ENCODE results near the gene LRRC43.
"Not testable (repeated sequence)": the region's sequence is repeated elsewhere in the genome, so short reads cannot be mapped to it uniquely, and the experiment has no call there.

Gene LRRC43

DNA sequence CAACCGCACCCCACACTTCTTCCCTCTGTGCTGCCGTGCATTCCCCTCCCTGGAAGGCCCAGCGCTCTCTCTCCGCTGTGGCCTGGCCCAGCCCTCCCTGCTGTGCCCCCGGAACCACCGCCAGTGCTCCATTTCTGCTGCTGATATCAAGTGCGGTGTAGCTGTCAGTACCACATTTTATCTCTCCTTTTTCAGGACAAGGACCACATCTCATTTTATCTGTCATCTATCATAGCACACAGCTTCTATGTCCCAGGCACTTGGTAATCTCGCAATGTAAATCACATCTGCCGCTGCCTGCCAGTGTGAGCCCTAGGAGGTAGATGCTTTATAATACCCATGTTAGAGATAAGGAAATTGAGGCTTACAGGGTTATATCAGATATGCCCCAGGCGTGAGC lies 27.2 kb upstream of the LRRC43 start:
- DNase-seq (ENCODE audit: low spot score), result no peak

- no peak for DNase-seq (ENCODE audit: low spot score)
These were observed 24.1 kb upstream of the LRRC43 start for GRCh38 chr12:122158700-122159285.

DNA sequence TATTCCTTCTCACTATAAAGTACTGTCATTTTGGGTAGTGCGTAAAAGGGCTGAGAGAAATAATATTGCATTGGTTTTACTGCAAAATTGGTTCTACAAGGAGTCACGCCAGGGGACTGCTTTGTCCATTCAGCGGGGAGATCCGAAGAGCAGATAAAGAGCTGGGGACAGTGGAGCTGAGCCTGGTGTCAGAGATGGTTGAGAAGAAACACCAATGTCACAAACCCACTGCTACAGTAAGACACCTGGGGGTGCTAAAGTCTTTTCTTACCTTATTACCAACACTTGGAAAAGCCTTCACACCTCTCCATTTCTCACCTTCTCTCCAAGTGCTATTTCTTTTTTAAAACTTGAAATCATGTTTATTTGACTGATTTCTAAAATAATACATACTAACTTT lies 23.0 kb upstream of the LRRC43 start:
- DNase-seq (ENCODE audit: low spot score), result no peak

GRCh38 chr12:122160761-122161160 lies 22.2 kb upstream of the LRRC43 start:
- no peak for DNase-seq (ENCODE audit: low spot score)

- DNase-seq (ENCODE audit: low spot score), result no peak
These were observed 21.2 kb upstream of the LRRC43 start for GRCh38 chr12:122161682-122162081.

DNA sequence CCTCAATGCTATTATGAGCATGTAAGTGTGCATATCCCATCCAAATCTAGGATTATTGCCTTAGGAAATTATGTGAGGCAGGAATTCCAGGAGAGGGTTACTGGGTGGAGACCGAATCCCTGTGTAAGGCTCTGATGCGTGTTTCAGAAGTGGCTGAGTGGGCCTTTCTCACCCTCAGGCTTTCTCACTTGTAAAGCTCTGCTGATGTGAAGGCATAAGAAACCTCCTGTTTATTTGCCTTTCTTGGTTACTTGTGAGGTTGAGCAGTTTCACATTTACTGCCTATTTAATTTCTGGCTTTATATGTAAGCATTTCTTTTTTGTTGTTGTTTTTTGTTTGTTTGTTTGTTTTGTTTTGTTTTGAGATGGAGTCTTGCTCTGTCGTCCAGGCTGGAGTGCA lies 19.9 kb upstream of the LRRC43 start:
- DNase-seq (ENCODE audit: low spot score), result no peak

DNA sequence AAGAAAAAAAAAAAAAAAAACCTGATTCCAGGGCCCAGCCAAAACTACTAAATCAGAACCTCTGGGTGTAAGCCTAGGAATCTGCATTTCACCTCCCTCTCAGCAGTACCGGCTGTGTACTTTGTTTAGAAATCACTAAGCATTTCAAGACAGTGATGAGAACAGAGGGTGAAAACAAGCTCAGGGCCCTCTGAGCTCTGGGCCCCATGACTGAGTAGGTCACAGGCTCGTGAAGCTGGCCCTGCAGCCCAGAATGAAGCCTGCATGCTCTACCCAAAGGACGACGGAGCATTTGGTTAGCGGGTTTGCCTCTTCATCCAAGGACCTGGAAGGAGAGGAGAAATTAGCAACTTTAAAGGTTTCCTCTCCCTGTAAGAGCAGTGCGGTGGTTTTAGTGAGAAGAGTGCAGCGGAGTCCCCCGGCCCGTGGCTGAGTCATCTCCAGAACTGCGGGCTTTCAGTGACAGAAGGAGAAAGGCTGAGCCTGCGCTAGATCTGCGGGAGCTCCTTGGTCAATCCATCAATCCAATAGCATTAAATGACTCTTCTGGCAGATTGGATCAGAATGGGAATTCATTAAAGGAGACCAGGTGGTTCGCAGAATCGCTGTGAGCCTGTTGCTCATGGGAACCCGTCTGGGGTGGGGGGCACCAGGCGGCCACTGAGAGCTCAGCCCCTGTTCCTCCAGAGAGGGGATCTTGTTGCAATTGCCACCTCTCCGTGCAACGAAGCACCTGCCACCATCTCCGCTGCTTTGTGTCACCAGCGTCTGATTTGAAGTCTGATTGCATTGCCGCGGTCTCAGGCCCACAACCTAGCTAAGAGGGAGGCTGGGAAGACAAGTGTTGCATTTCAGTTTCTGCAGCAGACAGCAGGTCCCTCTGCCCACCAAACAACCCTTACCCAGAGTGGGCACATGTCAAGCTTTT lies 16.2 kb upstream of the LRRC43 start:
- no peak for DNase-seq (ENCODE audit: low spot score)

DNA sequence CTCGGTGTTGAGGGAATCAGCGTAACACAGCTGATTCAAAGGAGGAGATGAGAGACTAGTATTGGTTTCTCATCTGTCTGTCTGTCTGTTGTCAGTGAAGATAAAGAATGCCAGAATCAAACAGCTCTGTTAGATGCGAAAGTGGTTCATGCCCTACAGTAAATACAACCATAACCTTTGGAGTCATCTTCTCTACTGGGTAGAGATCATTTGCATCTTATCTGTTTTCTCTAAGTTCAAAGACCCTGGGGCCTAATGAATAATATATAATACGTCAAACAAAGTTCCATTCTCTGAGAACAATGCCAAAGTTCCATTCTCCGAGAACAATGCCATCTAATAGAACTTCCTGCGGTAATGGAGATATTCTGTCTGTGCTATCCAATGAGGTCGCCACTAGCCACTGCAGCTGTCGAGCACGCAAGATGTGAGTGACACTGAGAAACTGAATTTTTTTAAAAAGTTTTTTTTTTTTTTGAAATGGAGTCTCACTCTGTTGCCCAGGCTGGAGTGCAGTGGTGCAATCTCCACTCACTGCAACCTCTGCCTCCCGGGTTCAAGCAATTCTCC lies 15.5 kb upstream of the LRRC43 start:
- no peak for DNase-seq (ENCODE audit: low spot score)

DNA sequence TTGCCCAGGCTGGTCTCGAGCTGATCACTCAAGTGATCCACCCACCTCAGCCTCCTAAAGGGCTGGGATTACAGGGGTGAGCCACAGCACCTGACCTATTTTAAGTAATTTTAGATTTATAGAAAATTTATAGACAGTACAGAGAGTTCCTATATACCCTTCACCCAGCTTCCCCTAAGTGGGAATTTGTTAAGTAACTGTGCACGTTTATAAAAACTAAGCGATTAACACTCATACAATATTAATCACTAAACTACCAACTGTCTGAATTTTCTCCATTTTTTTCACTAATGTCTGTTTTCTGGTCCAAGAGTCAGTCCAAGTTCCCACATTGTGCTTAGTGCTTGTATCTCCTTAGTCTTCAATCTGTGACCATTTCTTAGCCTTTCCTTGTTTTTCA lies 14.4 kb upstream of the LRRC43 start:
- no peak for DNase-seq (ENCODE audit: low spot score)

DNA sequence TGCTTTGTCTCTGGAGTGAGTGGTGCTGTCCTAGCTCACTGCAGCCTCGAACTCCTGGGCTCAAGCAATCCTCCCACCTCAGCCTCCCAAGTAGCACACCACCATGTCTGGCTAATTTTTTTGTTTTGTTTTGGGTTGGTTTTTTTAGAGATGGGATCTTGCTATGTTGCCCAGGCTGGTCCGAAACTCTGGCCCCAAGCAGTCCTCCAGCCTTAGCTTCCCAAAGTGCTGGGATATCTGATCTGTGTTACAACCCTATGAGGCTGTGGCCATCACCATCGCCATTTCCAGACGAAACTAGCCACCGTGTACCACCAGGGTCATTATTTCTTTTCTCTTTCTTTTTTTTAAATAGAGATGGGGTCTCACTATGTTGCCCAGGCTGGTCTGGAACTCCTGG lies 11.5 kb upstream of the LRRC43 start:
- DNase-seq (ENCODE audit: low spot score), result no peak

DNA sequence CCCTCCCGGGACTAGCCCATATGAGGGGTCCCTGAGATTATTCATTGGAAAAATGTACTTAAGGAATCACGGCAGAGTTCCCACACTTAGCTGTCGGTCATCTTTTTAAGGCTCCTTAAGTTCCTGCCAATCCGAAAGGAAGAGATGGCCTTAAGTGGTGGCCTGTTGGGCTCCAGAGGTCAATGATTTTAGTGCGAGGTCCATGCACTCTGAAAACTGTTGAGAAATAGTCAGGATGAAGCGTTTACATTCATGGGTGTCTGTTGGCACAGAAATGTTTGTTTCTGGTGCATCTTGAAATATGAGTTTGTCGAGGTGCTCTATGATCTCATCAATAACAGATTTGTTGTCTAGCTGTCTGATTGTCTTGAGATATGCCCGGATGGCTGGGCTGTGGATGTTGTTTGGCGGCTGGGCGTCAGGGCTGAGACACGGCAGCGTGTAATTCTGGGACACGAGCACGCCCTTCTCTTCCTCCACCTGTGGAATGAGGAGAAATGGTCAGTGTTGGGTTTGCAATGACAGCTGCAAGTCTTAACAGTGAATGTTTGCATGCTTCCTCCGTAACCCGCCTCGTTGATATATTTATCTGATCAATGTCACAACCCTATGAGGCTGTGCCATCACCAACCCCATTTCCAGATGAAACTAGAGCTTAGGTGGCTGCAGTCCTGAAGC lies 10.5 kb upstream of the LRRC43 start:
- DNase-seq (ENCODE audit: low spot score), result no peak

- DNase-seq (ENCODE audit: low spot score), result no peak
These were observed 8.6 kb upstream of the LRRC43 start, which contains the start of gene IL31 for GRCh38 chr12:122174155-122174845. Gene IL31 (minus strand): TSS chr12:122174221. CDS start chr12:122174172, 49 bp downstream.

DNA sequence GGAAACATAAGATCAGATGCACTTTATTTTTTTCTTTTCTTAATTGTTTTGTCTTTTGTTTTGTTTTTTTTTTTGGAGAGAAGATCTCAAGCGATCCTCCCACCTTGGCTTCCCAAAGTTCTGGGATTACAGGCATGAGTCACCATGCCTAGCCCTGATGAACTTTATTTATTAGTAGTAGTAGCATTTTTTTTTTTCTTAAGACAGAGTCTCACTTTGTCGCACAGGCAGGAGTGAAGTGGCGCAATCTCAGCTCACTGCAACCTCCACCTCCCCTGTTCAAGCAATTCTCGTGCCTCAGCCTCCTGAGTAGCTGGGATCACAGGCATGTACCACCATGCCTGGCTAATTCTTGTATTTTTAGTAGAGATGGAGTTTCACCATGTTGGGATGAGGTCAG lies 6.5 kb upstream of the LRRC43 start:
- DNase-seq (ENCODE audit: low spot score), result not testable (repeated sequence)

DNA sequence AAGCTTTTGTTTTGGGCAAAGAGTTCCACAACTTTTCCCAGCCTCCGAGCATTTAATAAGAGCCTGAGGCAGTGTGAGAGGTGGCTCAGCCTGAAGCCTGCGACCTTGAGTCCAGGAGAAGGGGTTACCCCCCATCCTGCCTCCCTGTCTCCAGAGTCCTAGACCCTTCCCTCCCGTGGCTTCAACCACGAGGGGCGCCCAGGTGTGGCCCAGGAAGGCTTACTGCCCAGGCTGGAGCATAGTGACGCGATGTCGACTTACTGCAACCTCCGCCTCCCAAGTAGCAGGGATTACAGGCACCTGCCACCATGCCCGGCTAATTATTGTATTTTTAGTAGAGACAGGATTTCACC lies 641 bp downstream of the LRRC43 start:
- DNase-seq (ENCODE audit: low spot score), result no peak

DNA sequence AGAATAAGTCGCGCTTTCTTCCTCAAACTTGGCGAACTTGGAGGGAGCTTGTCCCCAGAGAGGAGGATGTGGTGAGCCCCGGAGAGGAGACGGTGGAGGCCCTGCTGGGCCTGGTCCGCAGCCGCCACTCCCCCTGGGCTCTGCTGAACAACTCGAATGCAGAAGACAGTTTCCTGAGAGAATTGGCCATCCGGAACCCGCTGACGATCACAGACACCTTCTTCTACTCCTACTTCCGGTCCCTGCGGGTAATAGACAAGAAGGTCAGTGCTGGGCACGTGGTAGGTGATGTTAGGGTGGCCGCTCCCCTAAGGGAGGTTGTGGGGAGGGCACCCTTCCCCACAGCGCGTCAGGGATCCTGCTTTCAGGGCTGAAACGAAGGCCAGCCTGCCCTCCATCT lies 1.6 kb downstream of the LRRC43 start:
- DNase-seq (ENCODE audit: low spot score), result no peak

DNA sequence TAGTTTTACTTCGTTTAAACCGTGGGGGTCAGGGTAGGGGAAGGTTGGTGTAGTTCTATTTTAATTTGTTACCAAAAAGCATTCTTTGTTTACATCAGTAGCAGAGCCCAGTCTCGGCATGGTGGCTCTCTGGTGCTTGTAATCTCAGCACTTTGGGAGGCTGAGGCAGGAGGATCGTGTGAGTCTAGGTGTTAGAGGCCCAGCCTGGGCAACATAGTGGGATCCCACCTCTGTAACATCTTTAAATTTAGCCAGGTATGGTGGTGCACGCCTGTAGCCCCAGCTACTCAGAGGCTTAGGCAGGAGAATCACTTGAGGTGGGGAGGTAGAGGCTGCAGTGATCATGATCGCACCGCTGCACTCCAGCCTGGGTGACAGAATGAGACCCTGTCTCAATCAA lies 2.2 kb downstream of the LRRC43 start:
- DNase-seq (ENCODE audit: low spot score), result no peak

DNA sequence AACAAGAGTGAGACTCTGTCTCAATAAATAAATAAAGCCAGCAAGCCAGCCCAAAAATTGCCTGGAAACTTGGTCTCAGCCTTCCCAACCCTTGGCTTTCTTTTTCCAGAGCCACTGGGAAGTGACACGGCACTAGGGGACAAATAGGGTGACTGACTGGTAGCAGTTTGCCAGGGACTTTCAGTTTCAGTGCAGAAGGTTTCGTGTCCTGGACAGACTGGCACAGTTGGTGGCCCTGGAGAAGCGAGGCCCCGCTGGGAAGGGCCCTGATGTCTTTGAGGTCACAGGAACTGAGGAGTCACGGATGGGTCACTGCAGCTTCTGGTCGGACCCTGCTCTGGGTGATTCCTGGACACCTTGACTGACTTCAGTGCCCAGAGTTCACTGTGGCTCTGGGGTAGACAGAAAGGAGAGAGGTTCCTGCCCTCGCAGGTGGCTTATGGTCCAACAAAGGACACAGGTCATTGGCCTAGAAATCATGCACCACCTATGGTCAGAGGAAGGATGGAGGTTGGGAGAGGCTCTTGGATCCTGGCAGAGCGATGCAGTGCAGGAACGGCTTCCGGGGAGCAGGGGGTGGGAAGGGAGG lies 2.7 kb downstream of the LRRC43 start:
- no peak for DNase-seq (ENCODE audit: low spot score)

DNA sequence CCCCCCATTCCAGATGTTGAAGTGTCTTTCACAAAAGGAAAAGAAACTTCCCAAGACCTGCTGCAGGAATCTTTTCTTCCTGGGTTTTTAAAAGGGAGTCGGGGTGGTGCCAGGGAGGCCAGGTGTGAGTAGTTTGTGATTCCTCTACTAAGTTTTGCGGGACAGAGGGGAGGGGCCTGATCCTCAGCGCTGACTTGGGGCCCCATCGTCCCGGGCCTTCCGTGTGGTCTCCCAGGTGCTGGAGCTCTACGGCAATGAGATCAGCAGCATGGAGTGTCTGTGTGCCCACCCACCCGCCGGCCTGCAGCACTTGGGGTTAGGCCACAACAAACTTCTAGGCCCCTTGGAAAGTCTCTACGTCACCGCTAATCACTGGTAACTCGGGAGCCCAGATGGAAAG lies 4.5 kb downstream of the LRRC43 start:
- DNase-seq (ENCODE audit: low spot score), result no peak

DNA sequence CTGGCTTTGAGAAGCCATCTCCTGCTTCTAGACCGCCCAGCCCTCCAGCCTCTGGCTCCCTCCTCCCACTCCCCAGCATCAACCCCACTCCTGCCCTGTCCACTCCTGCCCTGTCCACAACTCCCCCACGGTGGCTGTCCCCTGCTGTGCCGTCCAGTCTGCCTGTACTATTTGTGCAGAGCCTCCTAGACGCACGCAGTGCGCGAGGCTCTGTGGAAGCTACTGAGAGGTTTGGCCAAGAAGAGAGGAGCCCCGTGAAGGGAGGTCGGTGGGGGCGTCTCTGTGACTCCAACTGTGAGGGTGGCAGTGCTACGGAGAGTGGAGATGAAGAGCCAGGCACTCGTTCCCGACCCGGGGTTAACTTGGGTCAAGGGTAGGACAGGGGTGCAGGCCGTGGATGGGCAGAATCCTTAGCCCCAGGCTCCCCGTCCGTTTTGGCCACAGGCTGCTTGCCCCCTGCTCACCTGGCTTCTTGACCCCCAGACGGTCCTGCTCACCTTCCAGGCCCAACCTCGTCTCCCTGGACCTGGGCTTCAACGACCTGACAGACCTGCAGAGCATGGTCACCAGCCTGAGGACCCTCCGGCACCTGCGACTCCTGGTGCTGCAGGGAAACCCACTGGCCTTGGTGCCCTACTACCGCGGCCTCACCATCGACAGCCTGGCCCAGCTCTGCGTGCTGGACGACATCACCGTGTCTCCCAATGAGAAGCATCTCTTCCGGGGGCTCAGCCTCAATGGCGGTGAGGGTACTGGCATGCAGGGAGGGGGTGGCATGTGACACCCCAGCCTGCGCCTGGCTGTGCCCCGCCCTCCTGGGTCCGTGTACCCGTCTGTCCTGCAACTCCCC lies 6.9 kb downstream of the LRRC43 start:
- DNase-seq (ENCODE audit: low spot score), result no peak

- peak; percentile 85 for DNase-seq (ENCODE audit: low spot score)
These were observed 8.1 kb downstream of the LRRC43 start for GRCh38 chr12:122190842-122191668.
